ENCODE results near the gene ATXN1.

Gene ATXN1

GRCh38 chr6:16562498-16562897 is 198.8 kb downstream of the ATXN1 start:
- H3F3A ChIP-seq (ENCODE audit: insufficient read depth), result no peaks in the 10 kb centered on the region
- H3K27ac ChIP-seq (ENCODE audit: low read depth, low read length), result no peak overlapping the region
- no peak overlapping the region for H3K4me3 ChIP-seq (ENCODE audit: insufficient read depth, low read length, poor library complexity, severe bottlenecking)
- TF ChIP-seq EZH2phosphoT487 (conservative IDR thresholded peaks at IDR 0.05; ENCODE audit: low read length) (no peak), CTCF (IDR thresholded peaks at IDR 0.05; ENCODE audit: insufficient read depth, low read length, poor library complexity, severe bottlenecking) (no peak)
- H4K20me1 ChIP-seq (ENCODE audit: low read depth, low read length), result no peaks in the 10 kb centered on the region
- no peaks in the 10 kb centered on the region; the same call in 1 of the 2 replicates for H3K27me3 ChIP-seq (ENCODE audit: low read length)
- no peaks in the 10 kb centered on the region for H3K9me3 ChIP-seq (ENCODE audit: insufficient read depth, low read length)
- no peak overlapping the region for H2AFZ ChIP-seq (ENCODE audit: low read depth, low read length, severe bottlenecking)
- H3K4me2 ChIP-seq (ENCODE audit: low read depth, low read length, poor library complexity, severe bottlenecking), result no peak overlapping the region
- no peak overlapping the region for H3K9ac ChIP-seq (ENCODE audit: low read length)
- H3K36me3 ChIP-seq (ENCODE audit: low read length), result no peaks in the 10 kb centered on the region
- H3K9me2 ChIP-seq (replicated peaks; ENCODE audit: insufficient read depth, low read length), result no peaks in the 10 kb centered on the region
- H3K79me2 ChIP-seq (ENCODE audit: insufficient read depth, low read length), result no peaks in the 10 kb centered on the region

- Histone ChIP-seq H3K36me3 (ENCODE audit: low read length) (no peaks in the 10 kb centered on the region), H3K4me3 (ENCODE audit: insufficient read depth, low read length, poor library complexity, severe bottlenecking) (no peak overlapping the region), H3K27ac (ENCODE audit: low read depth, low read length) (no peak overlapping the region), H4K20me1 (ENCODE audit: low read depth, low read length) (no peaks in the 10 kb centered on the region), H3F3A (ENCODE audit: insufficient read depth) (no peaks in the 10 kb centered on the region), H3K27me3 (ENCODE audit: low read length) (no peaks in the 10 kb centered on the region; the same call in 1 of the 2 replicates), H2AFZ (ENCODE audit: low read depth, low read length, severe bottlenecking) (no peak overlapping the region), H3K4me2 (ENCODE audit: low read depth, low read length, poor library complexity, severe bottlenecking) (no peak overlapping the region), H3K79me2 (ENCODE audit: insufficient read depth, low read length) (no peaks in the 10 kb centered on the region), H3K9ac (ENCODE audit: low read length) (no peak overlapping the region), H3K9me3 (ENCODE audit: insufficient read depth, low read length) (no peaks in the 10 kb centered on the region), H3K9me2 (replicated peaks; ENCODE audit: insufficient read depth, low read length) (no peaks in the 10 kb centered on the region)
- no peak for TF ChIP-seq EZH2phosphoT487 (conservative IDR thresholded peaks at IDR 0.05; ENCODE audit: low read length)
- no peak for TF ChIP-seq CTCF (IDR thresholded peaks at IDR 0.05; ENCODE audit: insufficient read depth, low read length, poor library complexity, severe bottlenecking)
Observed at GRCh38 chr6:16559071-16559470, 202.2 kb downstream of the ATXN1 start.

GRCh38 chr6:16555550-16555949 is 205.7 kb downstream of the ATXN1 start:
- no peaks in the 10 kb centered on the region for H3K36me3 ChIP-seq (ENCODE audit: low read length)
- H3K9ac ChIP-seq (ENCODE audit: low read length), result no peak overlapping the region
- H2AFZ ChIP-seq (ENCODE audit: low read depth, low read length, severe bottlenecking), result no peak overlapping the region
- TF ChIP-seq CTCF (IDR thresholded peaks at IDR 0.05; ENCODE audit: insufficient read depth, low read length, poor library complexity, severe bottlenecking) (no peak), EZH2phosphoT487 (conservative IDR thresholded peaks at IDR 0.05; ENCODE audit: low read length) (no peak)
- no peaks in the 10 kb centered on the region for H3K27me3 ChIP-seq (ENCODE audit: low read length)
- H3K79me2 ChIP-seq (ENCODE audit: insufficient read depth, low read length), result no peaks in the 10 kb centered on the region
- H3K9me2 ChIP-seq (replicated peaks; ENCODE audit: insufficient read depth, low read length), result no peaks in the 10 kb centered on the region
- H3K4me2 ChIP-seq (ENCODE audit: low read depth, low read length, poor library complexity, severe bottlenecking), result no peak overlapping the region
- no peak overlapping the region for H3K4me3 ChIP-seq (ENCODE audit: insufficient read depth, low read length, poor library complexity, severe bottlenecking)
- H3F3A ChIP-seq (ENCODE audit: insufficient read depth), result no peaks in the 10 kb centered on the region
- no peaks in the 10 kb centered on the region for H4K20me1 ChIP-seq (ENCODE audit: low read depth, low read length)
- no peaks in the 10 kb centered on the region for H3K9me3 ChIP-seq (ENCODE audit: insufficient read depth, low read length)
- no peak overlapping the region for H3K27ac ChIP-seq (ENCODE audit: low read depth, low read length)
